H1 (cell line): ENCODE results near the gene TFG. TPM values are rescaled to one million over a fixed set of nuclear protein-coding genes. Genes with fewer than 3 reads are reported as not detected.

Source experiments
- CHD2 ChIP-seq: IDR thresholded peaks from 2 replicates; pipeline ENCODE4 v1.6.1; 2012; ENCODE audit warnings: low read length, improper control_type of control experiment
- CHD7 ChIP-seq: fragments of 300-600 bp; sonication (generic); IDR thresholded peaks from 2 replicates; pipeline ENCODE4 v1.7.1; 2012; ENCODE audit warnings: low read length, moderate library complexity, mild to moderate bottlenecking, inconsistent platforms; ENCODE audit not compliant: insufficient replicate concordance
- HDAC2 ChIP-seq, 2 experiments: fragments of 300-600 bp in 1 of 2; sonication (generic) in 1 of 2; IDR thresholded peaks; 2 replicates each; pipeline ENCODE4 v1.6.1; 2011 to 2012; ENCODE audit warnings: low read depth in 2 of 2, low read length in 2 of 2, mild to moderate bottlenecking in 2 of 2, moderate library complexity in 2 of 2, borderline replicate concordance in 1 of 2, inconsistent platforms in 1 of 2
- PHF8 ChIP-seq: fragments of 200-600 bp; sonication (generic); conservative IDR thresholded peaks from 2 replicates; pipeline ENCODE4 v1.7.1; 2012; ENCODE audit warnings: low read depth, mild to moderate bottlenecking, inconsistent platforms, low read length, moderate library complexity
- RBBP5 ChIP-seq: IDR thresholded peaks from 2 replicates; pipeline ENCODE4 v1.7.1; 2012; ENCODE audit warnings: low read depth, mild to moderate bottlenecking, inconsistent platforms, low read length, moderate library complexity, borderline replicate concordance
- RFX5 ChIP-seq: IDR thresholded peaks from 2 replicates; pipeline ENCODE4 v1.6.1; 2011; ENCODE audit warnings: low read depth, low read length, improper control_type of control experiment, borderline replicate concordance
- SAP30 ChIP-seq: fragments of 300-600 bp; sonication (generic); IDR thresholded peaks from 2 replicates; pipeline ENCODE4 v1.7.1; 2012; ENCODE audit warnings: low read length, moderate library complexity, mild to moderate bottlenecking, inconsistent platforms; ENCODE audit not compliant: insufficient read depth, insufficient replicate concordance
- SIRT6 ChIP-seq: IDR thresholded peaks from one replicate; pipeline ENCODE4 v1.7.1; 2012; ENCODE audit warnings: low read length, inconsistent platforms
- SIX5 ChIP-seq: IDR thresholded peaks from 2 replicates; pipeline ENCODE4 v1.6.1; 2011; ENCODE audit warnings: mild to moderate bottlenecking, low read depth, low read length
- SRF ChIP-seq: IDR thresholded peaks from 2 replicates; pipeline ENCODE4 v1.6.1; 2011; ENCODE audit warnings: mild to moderate bottlenecking, low read depth, low read length, moderate library complexity
- SUZ12 ChIP-seq: fragments of 200-600 bp; sonication (generic); IDR thresholded peaks from 2 replicates; pipeline ENCODE4 v1.6.1; 2012; ENCODE audit warnings: mild to moderate bottlenecking, inconsistent platforms, low read length, moderate library complexity, mixed read lengths
- ZNF274 ChIP-seq: IDR thresholded peaks from 2 replicates; pipeline ENCODE4 v1.7.0; 2012; ENCODE audit warnings: low read length, borderline replicate concordance; ENCODE audit errors: extremely low read depth
- polyA plus RNA-seq, 7 experiments: library from polyadenylated mRNA; depleted of rRNA in 3 of 7; stranded (reverse) in 5 of 7; unstranded in 2 of 7; fragments of >200 nt in 5 of 7; fragments of 200-250 nt in 2 of 7; gene quantifications; 1 replicate in 5 of 7; 2 replicates in 1 of 7; 4 replicates in 1 of 7; pipeline versions ENCODE4 v1.2.1 to v1.2.3, GENCODE V29; 2011 to 2013; ENCODE audit warnings: missing spikeins in 2 of 7, mixed read lengths in 2 of 7
- total RNA-seq: library from RNA; stranded (reverse); fragmentation: NEBNext Ultra II Directional; extraction: Animal tissue kit (Norgen Biotek cat#: 25700); gene quantifications from 2 replicates; pipeline ENCODE4 v1.2.1, GENCODE V29; 2021

Gene TFG
- total and polyA plus RNA-seq, 2 of the 8 experiments (the other 6 are each of a cell fraction or from before 2014, with no cell fraction given) = 81.9 to 98.4 TPM

GRCh38 chr3:100715176-100715575, 5.9 kb downstream of the TFG start (continued):
- TF ChIP-seq CHD7 = no peak
- no peak for TF ChIP-seq RFX5
- TF ChIP-seq SIX5 = no peak
- TF ChIP-seq SAP30 = no peak
- TF ChIP-seq SRF = no peak
- TF ChIP-seq CHD2 = no peak
- no peak for TF ChIP-seq SUZ12
- TF ChIP-seq SIRT6 = no peak
- no peak for TF ChIP-seq HDAC2 (IDR thresholded peaks at IDR 0.05; ENCODE audit: borderline replicate concordance in 1 of 2, low read depth in 2 of 2, low read length in 2 of 2)
- TF ChIP-seq PHF8 = no peak
- no peak for TF ChIP-seq ZNF274
- TF ChIP-seq RBBP5 = no peak
